GM18858 (cell line): ENCODE measurements around the gene WNT11.

Source experiments
- ATAC-seq: cut with Tn5 transposase; IDR thresholded peaks from one replicate; pipeline ENCODE4 v1.9.1; 2021; ENCODE audit not compliant: unreplicated experiment

The WNT11 gene

DNA sequence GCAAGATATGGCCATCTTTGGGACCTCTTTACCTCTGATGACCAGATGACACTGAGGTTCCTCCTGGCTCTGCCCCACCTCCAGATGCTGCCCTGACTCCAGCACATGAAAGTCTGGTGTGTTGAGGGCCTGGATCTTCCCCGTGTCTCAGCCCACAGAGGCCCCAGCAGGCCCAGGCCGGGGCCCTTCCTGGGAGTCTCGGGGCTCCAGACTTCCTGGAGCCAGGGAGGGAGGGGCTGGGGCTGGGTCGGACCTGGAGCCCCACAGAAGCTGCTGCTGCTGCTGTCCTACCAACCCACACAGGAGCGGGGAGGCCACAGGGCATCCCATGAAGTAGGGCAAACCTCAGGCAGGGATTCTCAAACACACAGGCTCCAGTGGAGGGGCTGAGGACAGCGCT is 32.2 kb upstream of the WNT11 start:
- no peak for ATAC-seq

DNA sequence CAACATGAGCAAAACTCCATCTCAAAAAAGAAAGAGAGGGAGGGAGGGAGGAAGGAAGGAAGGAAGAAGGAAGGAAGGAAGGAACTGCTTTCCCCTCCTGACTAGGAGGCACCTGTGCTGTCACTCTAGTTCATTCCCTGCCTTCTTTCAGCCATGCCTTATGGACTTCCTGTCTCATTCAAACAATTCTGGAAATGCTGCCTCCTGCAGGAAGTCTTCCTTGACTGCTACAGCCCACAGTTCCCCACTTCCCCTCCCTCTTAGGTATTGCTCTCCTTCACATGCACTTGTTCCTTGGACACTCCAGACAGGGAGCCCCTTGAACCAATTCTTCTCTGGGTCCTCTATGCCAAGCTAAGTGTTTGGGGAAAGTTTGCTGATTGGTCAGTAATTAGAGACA is 31.6 kb upstream of the WNT11 start:
- ATAC-seq: no peak

DNA sequence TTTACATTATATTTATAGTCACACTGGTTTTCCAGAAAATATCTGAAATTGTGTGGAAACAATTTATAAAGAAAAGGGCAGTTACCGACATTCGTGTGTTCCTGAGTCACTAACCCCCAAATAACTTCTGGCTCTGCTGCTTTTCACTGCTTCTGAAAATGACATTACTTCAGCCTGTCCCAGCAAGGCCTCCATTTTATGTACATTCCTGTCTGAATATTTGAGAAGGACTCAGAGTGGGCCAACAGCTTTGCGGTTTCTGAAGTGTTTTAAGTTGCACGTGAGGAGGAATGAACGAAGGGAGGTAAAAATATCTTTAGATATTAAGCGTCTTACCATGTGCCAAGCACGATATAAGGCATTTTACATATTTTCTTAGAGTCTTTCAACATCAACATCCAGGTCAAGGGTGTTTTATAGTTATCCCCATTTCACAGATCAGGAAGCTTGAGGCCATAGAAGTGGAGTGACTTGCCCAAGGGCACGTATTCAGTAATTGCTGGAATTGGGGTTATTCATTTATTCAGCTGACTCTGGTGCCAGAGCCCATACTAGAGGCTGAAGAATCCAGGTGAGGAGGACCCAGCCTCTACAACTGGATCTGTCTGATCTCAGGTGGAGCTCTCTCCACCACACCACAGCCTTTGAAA is 30.8 kb upstream of the WNT11 start:
- ATAC-seq: no peak

- ATAC-seq: no peak
Measured at GRCh38 chr11:76236092-76236999, 30.0 kb upstream of the WNT11 start.

- ATAC-seq: peak; percentile 56
Measured at GRCh38 chr11:76235233-76236091, 29.2 kb upstream of the WNT11 start.

GRCh38 chr11:76234416-76235232 is 28.3 kb upstream of the WNT11 start:
- ATAC-seq: no peak

DNA sequence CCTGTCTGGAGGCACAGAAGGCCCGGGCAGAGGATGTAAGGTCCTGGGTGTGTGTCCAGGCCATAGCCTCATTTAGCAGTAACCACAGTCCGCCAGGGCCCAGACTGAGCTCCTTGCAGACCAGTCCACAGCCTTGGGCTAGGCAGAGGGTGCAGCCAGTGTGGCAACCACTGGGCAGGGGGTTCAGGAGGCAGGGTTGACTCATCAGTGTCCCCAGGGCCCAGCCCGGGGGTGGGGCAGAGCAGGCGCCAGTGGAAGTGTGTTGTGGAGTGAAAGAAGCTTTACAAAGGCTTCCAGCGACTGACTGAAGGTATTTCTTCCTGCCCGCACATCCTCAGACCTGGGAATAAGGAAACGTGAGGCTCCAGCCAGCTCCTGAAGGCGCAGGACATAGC is 27.7 kb upstream of the WNT11 start:
- ATAC-seq: no peak

GRCh38 chr11:76233196-76233921 is 27.1 kb upstream of the WNT11 start:
- no peak for ATAC-seq

- ATAC-seq: no peak
Measured at GRCh38 chr11:76232026-76232665, 25.8 kb upstream of the WNT11 start.

DNA sequence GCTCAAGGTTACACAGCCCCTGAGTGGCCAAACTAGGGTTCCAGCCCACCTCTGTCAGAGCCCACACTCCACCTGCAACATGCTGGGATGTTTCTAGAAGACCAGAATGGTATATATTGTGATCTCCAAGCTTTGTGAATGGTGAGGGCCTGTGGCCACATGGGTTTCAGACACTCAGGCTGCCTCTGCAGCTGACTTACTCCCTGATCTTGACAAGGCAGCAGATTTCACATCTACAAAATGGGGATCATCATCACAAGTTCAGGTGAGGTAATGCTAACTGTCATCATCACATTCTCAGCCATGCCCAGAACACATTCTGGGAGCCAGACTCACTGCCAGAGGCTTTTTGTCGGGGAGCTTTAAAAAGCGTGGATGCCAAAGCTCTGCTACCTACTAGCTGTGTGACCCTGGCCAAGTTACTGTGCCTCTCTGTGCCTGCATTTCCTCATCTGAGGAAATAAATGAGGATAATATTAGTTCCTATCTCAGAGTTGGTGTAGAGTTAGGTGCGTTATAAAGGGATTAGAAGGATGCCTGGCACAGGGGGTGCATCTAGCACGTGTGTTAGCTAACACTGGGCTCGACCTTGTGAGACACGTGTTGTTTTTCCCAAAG is 24.9 kb upstream of the WNT11 start:
- no peak for ATAC-seq

DNA sequence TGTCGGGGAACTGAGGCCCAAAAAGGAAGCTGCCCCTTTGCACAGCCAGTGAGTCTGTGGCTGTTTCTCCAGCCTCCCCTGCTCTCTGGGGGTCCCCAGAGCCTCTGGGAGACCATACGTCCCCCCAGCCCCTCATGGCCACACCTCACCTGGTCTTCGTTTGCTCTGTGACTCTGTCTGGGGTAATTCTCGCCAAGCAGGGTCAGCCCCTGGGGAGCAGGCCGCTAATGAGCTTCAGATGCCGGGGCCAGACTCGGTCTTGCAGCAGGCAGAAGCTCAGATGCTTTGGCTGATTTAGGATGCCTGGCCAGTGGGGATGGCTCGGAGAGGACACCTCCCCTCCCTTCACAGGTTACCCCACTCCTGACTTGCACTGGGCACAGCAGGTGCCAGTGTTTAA is 24.1 kb upstream of the WNT11 start:
- no peak for ATAC-seq

DNA sequence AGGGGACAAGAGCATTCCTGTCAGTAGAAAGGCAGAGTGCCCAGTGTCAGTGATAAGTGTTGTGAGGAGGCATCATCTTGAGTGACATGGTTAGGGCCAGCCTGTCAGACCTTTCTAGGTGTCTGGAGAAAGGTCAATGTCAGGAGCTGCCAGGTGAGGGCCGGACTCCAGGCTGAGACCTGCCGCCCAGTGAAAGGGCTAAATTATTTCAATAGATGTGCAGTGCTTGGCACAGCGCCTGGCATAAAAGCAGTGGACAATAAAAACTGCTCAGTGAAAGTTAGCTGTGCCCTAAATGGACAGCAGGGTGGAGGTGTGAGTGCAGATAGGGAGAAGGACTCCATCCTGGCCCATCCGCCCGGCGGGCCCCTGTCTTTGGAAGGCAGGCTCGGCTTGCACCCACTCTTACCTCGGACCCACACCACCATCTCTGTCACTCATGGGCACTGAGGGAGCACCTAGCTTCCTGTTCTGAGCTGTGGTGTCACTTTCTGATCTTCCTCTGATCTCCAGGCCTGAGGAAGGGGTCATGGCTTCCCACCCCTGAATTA is 23.5 kb upstream of the WNT11 start:
- no peak for ATAC-seq

GRCh38 chr11:76228875-76229149 is 22.5 kb upstream of the WNT11 start:
- ATAC-seq: no peak

GRCh38 chr11:76228071-76228874 is 22.0 kb upstream of the WNT11 start:
- ATAC-seq: no peak

DNA sequence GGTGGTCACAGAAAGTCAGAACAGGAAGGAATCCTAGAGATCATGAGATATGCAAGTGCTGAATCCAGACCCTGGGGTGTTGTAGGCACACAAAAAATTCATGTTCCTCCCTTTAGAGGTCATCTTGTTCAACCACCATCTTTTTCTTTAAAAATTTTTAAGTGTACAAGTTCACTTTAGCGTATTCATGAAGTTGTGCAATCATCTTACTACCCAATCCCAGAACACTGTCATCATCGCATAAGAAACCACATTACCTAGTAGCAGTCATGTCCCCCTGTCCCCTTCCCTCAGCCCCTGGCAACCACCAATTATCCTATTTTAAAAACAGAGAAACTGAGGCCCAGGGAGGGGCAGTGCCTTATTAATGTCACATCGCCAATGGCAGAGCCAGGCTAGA is 20.3 kb upstream of the WNT11 start:
- ATAC-seq: no peak

DNA sequence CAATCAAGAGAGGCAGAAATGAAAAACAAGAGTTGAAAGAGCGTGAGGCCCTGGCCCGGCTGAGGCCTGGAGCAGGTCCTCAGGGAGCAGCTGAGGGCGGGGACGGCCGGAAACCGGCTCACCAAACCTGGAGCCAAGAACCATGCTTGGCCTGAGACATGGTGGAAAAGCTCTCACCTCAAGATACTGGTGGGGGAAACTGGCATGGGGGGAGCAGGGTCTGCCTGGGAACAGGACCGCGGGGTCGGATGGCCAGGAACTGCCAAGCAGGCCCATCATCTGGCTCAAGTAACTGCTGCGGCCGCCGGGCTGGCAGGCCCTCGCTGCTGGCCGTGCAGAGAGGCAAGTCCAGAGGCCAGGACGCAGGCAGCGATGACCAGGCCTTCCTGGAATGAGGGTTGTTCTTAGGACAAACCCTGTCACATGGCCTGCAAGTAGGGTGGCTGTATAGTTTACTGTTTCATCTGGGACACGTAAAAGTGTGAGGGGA is 18.9 kb upstream of the WNT11 start:
- ATAC-seq: no peak

DNA sequence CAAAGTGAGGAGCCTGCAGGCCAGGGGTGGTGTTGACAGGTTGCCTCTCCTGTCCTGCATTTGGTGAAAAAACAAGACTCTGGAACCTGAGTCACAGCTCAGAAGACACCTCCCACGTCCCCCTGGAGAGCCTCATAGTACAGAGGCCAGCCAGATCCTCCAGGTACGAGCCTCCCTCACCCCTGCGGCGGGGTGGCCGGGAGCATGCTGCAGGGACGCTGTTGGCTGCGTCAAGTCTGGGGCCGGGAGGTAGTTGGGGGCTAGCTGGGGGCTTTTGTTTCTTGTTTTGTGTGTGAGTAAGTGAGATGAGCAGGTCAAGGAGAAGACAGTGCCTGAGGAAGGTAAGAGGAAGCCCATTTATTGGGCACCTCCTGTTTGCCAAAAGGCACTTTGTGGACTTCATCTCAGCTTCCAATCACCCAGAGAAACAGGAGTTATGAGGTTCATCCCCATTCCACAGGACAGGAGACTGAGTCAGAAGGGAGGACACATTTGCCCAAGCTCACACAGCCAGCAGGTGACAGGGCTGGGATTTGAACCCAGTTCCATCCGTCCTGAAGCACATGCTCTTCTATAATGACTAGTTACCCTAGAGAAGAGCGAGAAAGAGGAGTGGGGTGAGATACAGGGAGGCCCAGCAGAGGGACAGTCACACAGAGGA is 18.3 kb upstream of the WNT11 start:
- ATAC-seq: no peak

GRCh38 chr11:76221365-76221764 is 15.1 kb upstream of the WNT11 start:
- ATAC-seq: no peak
